Panc1 (cell line): ENCODE results near the gene RHBG. TPM values are rescaled to one million over a fixed set of nuclear protein-coding genes. Genes with fewer than 3 reads are reported as not detected.
"Not testable (repeated sequence)": the region's sequence is repeated elsewhere in the genome, so short reads cannot be mapped to it uniquely, and the experiment has no call there.

Source experiments
- ATAC-seq: fragments of 200-7000 bp; cut with Tn5 transposase; 2 replicates; pipeline ENCODE4 v1.9.1; 2020; ENCODE audit warnings: mild to moderate bottlenecking, moderate library complexity
- BruUV-seq: library from RNA; stranded (reverse); fragments of 400-500 nt; replicated peaks from 2 replicates; lab custom pipeline; 2021; lab: Mats Ljungman, UMichigan
- CTCF ChIA-PET: fragments of 300-600 bp; sonication (Branson Sonifier 250); formaldehyde crosslinking; loops from one replicate; lab custom pipeline; 2022; ENCODE audit warnings: antibody characterized with exemption; lab: Charles Lee
- POLR2A ChIA-PET: fragments of 300-600 bp; sonication (Branson Sonifier 250); formaldehyde crosslinking; loops from one replicate; lab custom pipeline; 2022; ENCODE audit warnings: antibody characterized with exemption; lab: Charles Lee
- DNase-seq: peaks from one replicate; pipeline ENCODE4 v3.0.0-alpha.2; 2010; ENCODE audit warnings: low read depth, low spot score
- H3K27ac ChIP-seq: 2 replicates; pipeline ENCODE4 v1.5.1; 2011; ENCODE audit warnings: mild to moderate bottlenecking, low read length, inconsistent platforms
- H3K27me3 ChIP-seq: fragments of 200-500 bp; sonication (Bioruptor generic); 2 replicates; pipeline ENCODE4 v1.6.0; 2014; ENCODE audit warnings: low read length, inconsistent platforms; ENCODE audit not compliant: control insufficient read depth, insufficient read depth
- H3K36me3 ChIP-seq: fragments of 200-500 bp; sonication (Bioruptor generic); 2 replicates; pipeline ENCODE4 v1.5.1; 2014; ENCODE audit warnings: inconsistent platforms, mild to moderate bottlenecking, low read length, moderate library complexity; ENCODE audit not compliant: control insufficient read depth, insufficient read depth
- H3K4me1 ChIP-seq: 2 replicates; pipeline ENCODE4 v1.5.1; 2011; ENCODE audit warnings: inconsistent platforms, mild to moderate bottlenecking, low read length, moderate library complexity; ENCODE audit not compliant: control insufficient read depth, insufficient read depth
- H3K4me3 ChIP-seq, 2 experiments: 2 replicates each; pipeline ENCODE4 v1.5.1; 2011 to 2012; ENCODE audit warnings: low read depth in 2 of 2, low read length in 2 of 2, mild to moderate bottlenecking in 2 of 2, inconsistent platforms in 1 of 2, moderate library complexity in 1 of 2
- H3K9me3 ChIP-seq: fragments of 200-500 bp; sonication (Bioruptor generic); 2 replicates; pipeline ENCODE4 v1.5.1; 2014; ENCODE audit warnings: low read depth, mild to moderate bottlenecking, inconsistent platforms, low read length, moderate library complexity; ENCODE audit not compliant: control insufficient read depth, insufficient read depth
- POLR2AphosphoS5 ChIP-seq: IDR thresholded peaks from 2 replicates; pipeline ENCODE4 v1.6.1; 2012; ENCODE audit warnings: mild to moderate bottlenecking, low read depth, low read length, moderate library complexity
- SIN3A ChIP-seq: IDR thresholded peaks from 2 replicates; pipeline ENCODE4 v1.6.1; 2012; ENCODE audit warnings: low read depth, mild to moderate bottlenecking, low read length, moderate library complexity, borderline replicate concordance; ENCODE audit not compliant: insufficient read depth
- TCF7L2 ChIP-seq: IDR thresholded peaks from 2 replicates; pipeline ENCODE4 v1.6.1; 2011; ENCODE audit warnings: mild to moderate bottlenecking, low read depth, low read length, inconsistent platforms
- in situ Hi-C: cut with HindIII; loops from 2 replicates; pipeline ENCODE4 v1.10.0; 2016; ENCODE audit warnings: low sequenced_read_pairs, low pct_unique_long_range_greater_than_20kb
- intact Hi-C: fragments of 100-400 bp; cut with micrococcal nuclease; formaldehyde crosslinking; loops from one replicate; pipeline ENCODE4 v1.10.0; 2022; ENCODE audit not compliant: unreplicated experiment
- total RNA-seq: library from RNA; stranded (reverse); gene quantifications from one replicate; pipeline ENCODE4 v1.2.1, GENCODE V29; 2021; ENCODE audit not compliant: unreplicated experiment
- TF ChIP-seq, protein P1 (sequence below), 2 experiments: IDR thresholded peaks; 2 replicates each; pipeline ENCODE4 v1.6.1; 2011 to 2012; ENCODE audit warnings: low read depth in 2 of 2, control low read depth in 1 of 2, low read length in 1 of 2, mild to moderate bottlenecking in 1 of 2, moderate library complexity in 1 of 2; ENCODE audit not compliant: insufficient read depth in 1 of 2
- TF ChIP-seq, protein P2 (sequence below): fragments of 450-650 bp; IDR thresholded peaks from 2 replicates; pipeline ENCODE4 v1.5.1; 2017; ENCODE audit warnings: mild to moderate bottlenecking

The RHBG gene
- total RNA-seq, 1 experiment from 2014 or later, result 0.28 TPM

DNA sequence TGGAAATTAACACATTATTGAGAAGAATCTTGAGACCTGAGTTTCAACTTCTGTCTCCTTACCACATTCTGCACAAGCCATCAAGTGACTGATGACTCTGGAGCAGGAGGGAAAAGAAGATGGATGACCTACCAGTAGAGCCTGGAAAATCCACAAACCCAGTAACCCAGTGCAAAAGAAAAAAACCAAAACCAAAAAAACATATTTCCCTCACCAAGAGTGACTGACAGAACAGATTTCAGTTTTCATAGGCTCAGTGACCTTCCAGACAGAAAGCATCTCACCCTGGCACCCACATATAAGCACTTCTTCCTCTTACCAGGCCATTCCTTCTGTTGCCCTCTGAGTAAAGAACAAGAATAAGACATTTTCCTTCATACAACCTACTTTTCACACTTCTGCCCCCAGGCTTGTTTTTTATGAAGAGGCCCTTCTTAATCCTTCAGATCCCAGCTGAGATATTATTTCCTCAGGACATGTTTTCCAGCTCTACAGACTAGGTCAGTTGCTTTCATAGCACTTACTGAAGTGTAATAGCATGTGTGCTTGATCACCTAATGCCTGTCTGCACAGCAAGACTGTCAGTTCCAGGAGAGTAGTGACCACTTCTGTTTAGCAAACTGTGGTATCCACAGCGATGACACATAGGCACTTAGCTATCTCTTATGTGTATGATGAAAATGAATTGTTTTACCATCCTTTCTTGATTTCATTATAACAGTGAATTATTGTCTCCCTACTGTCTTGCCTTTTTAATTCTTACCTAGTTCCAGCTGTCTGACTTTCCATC, 26.6 kb upstream of the RHBG start:
- in situ Hi-C loops, result no loop called here
- Histone ChIP-seq H3K27ac (no peak overlapping the region), H3K36me3 (peaks cover 6% of the 10 kb centered on the region; the same call in 1 of the 2 replicates), H3K9me3 (no peaks in the 10 kb centered on the region), H3K4me3 (no peak overlapping the region), H3K4me1 (no peaks in the 10 kb centered on the region; the same call in 1 of the 2 replicates), H3K27me3 (no peaks in the 10 kb centered on the region)
- no peak for TF ChIP-seq SIN3A
- TF ChIP-seq, protein P1, sequence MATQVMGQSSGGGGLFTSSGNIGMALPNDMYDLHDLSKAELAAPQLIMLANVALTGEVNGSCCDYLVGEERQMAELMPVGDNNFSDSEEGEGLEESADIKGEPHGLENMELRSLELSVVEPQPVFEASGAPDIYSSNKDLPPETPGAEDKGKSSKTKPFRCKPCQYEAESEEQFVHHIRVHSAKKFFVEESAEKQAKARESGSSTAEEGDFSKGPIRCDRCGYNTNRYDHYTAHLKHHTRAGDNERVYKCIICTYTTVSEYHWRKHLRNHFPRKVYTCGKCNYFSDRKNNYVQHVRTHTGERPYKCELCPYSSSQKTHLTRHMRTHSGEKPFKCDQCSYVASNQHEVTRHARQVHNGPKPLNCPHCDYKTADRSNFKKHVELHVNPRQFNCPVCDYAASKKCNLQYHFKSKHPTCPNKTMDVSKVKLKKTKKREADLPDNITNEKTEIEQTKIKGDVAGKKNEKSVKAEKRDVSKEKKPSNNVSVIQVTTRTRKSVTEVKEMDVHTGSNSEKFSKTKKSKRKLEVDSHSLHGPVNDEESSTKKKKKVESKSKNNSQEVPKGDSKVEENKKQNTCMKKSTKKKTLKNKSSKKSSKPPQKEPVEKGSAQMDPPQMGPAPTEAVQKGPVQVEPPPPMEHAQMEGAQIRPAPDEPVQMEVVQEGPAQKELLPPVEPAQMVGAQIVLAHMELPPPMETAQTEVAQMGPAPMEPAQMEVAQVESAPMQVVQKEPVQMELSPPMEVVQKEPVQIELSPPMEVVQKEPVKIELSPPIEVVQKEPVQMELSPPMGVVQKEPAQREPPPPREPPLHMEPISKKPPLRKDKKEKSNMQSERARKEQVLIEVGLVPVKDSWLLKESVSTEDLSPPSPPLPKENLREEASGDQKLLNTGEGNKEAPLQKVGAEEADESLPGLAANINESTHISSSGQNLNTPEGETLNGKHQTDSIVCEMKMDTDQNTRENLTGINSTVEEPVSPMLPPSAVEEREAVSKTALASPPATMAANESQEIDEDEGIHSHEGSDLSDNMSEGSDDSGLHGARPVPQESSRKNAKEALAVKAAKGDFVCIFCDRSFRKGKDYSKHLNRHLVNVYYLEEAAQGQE (IDR thresholded peaks at IDR 0.05; ENCODE audit: insufficient read depth in 1 of 2, low read depth in 2 of 2, low read length in 1 of 2), result no peak
- TF ChIP-seq POLR2AphosphoS5, result no peak
- TF ChIP-seq, protein P2, sequence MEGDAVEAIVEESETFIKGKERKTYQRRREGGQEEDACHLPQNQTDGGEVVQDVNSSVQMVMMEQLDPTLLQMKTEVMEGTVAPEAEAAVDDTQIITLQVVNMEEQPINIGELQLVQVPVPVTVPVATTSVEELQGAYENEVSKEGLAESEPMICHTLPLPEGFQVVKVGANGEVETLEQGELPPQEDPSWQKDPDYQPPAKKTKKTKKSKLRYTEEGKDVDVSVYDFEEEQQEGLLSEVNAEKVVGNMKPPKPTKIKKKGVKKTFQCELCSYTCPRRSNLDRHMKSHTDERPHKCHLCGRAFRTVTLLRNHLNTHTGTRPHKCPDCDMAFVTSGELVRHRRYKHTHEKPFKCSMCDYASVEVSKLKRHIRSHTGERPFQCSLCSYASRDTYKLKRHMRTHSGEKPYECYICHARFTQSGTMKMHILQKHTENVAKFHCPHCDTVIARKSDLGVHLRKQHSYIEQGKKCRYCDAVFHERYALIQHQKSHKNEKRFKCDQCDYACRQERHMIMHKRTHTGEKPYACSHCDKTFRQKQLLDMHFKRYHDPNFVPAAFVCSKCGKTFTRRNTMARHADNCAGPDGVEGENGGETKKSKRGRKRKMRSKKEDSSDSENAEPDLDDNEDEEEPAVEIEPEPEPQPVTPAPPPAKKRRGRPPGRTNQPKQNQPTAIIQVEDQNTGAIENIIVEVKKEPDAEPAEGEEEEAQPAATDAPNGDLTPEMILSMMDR, result no peak
- no peak for TF ChIP-seq TCF7L2
- no TSS peak for BruUV-seq
- ChIA-PET POLR2A (no interaction called here), CTCF (no interaction called here)
- ATAC-seq, result no peak
- intact Hi-C loops, result no loop called here
- no peak for DNase-seq

DNA sequence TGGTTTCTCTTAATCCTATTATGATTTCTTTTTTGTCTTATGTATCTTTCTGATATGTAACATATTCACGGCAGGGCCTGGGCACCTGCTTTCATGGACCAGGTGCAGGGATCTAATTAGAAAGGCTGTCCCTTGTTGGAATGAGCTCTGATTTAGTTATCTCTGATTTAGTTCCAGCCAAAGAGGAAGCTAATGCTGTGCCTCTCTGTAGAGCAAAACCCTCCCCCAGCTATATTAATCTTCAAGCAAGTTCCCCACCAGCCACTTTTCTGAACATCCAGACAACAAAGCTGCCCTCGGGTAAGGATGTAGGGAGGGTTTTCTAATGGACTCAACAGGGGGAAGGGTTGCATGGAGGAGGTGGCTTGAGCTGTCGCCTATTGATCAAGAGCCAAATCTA, 24.6 kb upstream of the RHBG start:
- ATAC-seq (no peak), DNase-seq (no peak)
- CTCF ChIA-PET, result interaction anchor here (0.6 kb wide), 1 partner anchor 41 kb away, joined by 3 read pairs; no protein-coding TSS in a partner anchor
- Histone ChIP-seq H3K27me3 (no peaks in the 10 kb centered on the region), H3K9me3 (no peaks in the 10 kb centered on the region), H3K36me3 (no peaks in the 10 kb centered on the region), H3K27ac (no peak overlapping the region), H3K4me3 (no peak overlapping the region), H3K4me1 (no peaks in the 10 kb centered on the region; the same call in 1 of the 2 replicates)
- POLR2A ChIA-PET, result interaction anchor here (0.5 kb wide), 1 partner anchor 101 kb away, joined by 9 read pairs; no protein-coding TSS in a partner anchor
- in situ Hi-C loops, result no loop called here
- intact Hi-C loops, result no loop called here
- TF ChIP-seq, protein P1 (IDR thresholded peaks at IDR 0.05; ENCODE audit: insufficient read depth in 1 of 2, low read depth in 2 of 2, low read length in 1 of 2), result no peak
- TF ChIP-seq POLR2AphosphoS5 (no peak), TCF7L2 (no peak)
- TF ChIP-seq, protein P2, result no peak
- no TSS peak for BruUV-seq

DNA sequence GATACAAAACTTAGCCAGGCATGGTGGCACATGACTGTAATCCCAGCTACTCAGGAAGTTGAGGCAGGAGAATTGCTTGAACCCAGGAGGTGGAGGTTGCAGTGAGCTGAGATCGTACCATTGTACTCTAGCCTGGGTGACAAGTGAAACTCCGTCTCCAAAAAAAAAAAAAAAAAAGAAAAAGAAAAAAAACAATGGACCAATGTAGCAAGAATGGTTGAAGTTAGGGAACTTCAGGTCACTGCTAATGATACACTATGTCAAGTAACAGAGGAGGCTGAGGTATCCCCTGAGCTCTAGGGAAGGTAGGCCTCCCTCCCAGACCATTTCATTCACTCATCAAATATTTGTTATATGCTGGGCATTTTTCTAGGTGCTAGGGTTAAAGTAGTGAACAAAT, 23.0 kb upstream of the RHBG start:
- H3K36me3 ChIP-seq, H3K9me3 ChIP-seq, H3K27me3 ChIP-seq, H3K27ac ChIP-seq, in situ Hi-C loops, intact Hi-C loops, H3K4me1 ChIP-seq, ATAC-seq, DNase-seq, POLR2A ChIA-PET, BruUV-seq, H3K4me3 ChIP-seq: not testable (repeated sequence)
- CTCF ChIA-PET, result interaction anchor here (0.7 kb wide), 1 partner anchor 40 kb away, joined by 3 read pairs; no protein-coding TSS in a partner anchor
